ENCODE measurements around the gene RARA. TPM values are rescaled to one million over a fixed set of nuclear protein-coding genes. Genes with fewer than 3 reads are reported as not detected.

The RARA gene
- total RNA-seq, 6 experiments from 2014 or later: 17.7 to 41.9 (median 22.9) TPM

GRCh38 chr17:40327244-40327729 lies 18.3 kb downstream of the RARA start:
- H3K27me3 ChIP-seq: no peaks in the 10 kb centered on the region
- H3K36me3 ChIP-seq: no peaks in the 10 kb centered on the region
- intact Hi-C loops (cut with DNase I): no loop called here
- H3K27ac ChIP-seq: peak overlapping the region; percentile 78 to 87 (median 86)
- H3K4me3 ChIP-seq: peak overlapping the region in 2 of 3 donors; percentile 25 to 31
- TF ChIP-seq POLR2A (IDR thresholded peaks at IDR 0.05) (no peak), CTCF (IDR thresholded peaks at IDR 0.05) (no peak)
- no CpG with 5 or more reads among the region's 4 CpGs for WGBS (ENCODE audit: insufficient coverage, low coverage, low lambda C conversion rate, missing lambda C conversion rate)
- peak in 1 of 3 donors; percentile 13 for DNase-seq
- H3K4me1 ChIP-seq: peaks cover 5 to 90% (median 62%) of the 10 kb centered on the region in 4 donors
- no peaks in the 10 kb centered on the region for H3K9me3 ChIP-seq
- no peak for ATAC-seq

- intact Hi-C loops (cut with DNase I): no loop called here
- H3K36me3 ChIP-seq: no peaks in the 10 kb centered on the region
Measured at GRCh38 chr17:40327735-40328385, 18.9 kb downstream of the RARA start.

GRCh38 chr17:40328386-40328766 lies 19.4 kb downstream of the RARA start:
- no peak for DNase-seq
- WGBS (ENCODE audit: insufficient coverage, low coverage, low lambda C conversion rate, missing lambda C conversion rate): 76% methylated on average over 2 of the region's 2 CpGs
- Histone ChIP-seq H3K4me1 (peaks cover 5 to 91% (median 66%) of the 10 kb centered on the region in 4 donors), H3K4me3 (no peak overlapping the region), H3K27ac (peak overlapping the region in 1 of 3 donors; percentile 86), H3K36me3 (no peaks in the 10 kb centered on the region), H3K9me3 (no peaks in the 10 kb centered on the region), H3K27me3 (no peaks in the 10 kb centered on the region)
- no peak for ATAC-seq
- intact Hi-C loops (cut with DNase I): no loop called here
- no peak for TF ChIP-seq POLR2A (IDR thresholded peaks at IDR 0.05)

More at GRCh38 chr17:40327735-40328385, 18.9 kb downstream of the RARA start:
- Histone ChIP-seq H3K4me3 (peak overlapping the region in 1 of 3 donors; percentile 31), H3K4me1 (peaks cover 5 to 90% (median 65%) of the 10 kb centered on the region in 4 donors), H3K9me3 (no peaks in the 10 kb centered on the region), H3K27me3 (no peaks in the 10 kb centered on the region), H3K27ac (peak overlapping the region in 2 of 3 donors; percentile 86 to 87)
- peak in 1 of 3 donors; percentile 48 for DNase-seq
- WGBS (ENCODE audit: insufficient coverage, low coverage, low lambda C conversion rate, missing lambda C conversion rate): 0% methylated on average over 3 of the region's 3 CpGs
- no peak for TF ChIP-seq CTCF (IDR thresholded peaks at IDR 0.05)
- TF ChIP-seq POLR2A (IDR thresholded peaks at IDR 0.05): no peak
- ATAC-seq: no peak

GRCh38 chr17:40329839-40330794 lies 21.1 kb downstream of the RARA start:
- Histone ChIP-seq H3K4me1 (peaks cover 7 to 100% (median 72%) of the 10 kb centered on the region in 4 donors), H3K27me3 (no peaks in the 10 kb centered on the region), H3K36me3 (no peaks in the 10 kb centered on the region), H3K9me3 (no peaks in the 10 kb centered on the region), H3K4me3 (peak overlapping the region in 2 of 3 donors; percentile 0 to 19), H3K27ac (peak overlapping the region; percentile 34 to 79 (median 73))
- peak; percentile 89 to 92 (median 92) for DNase-seq
- intact Hi-C loops (cut with DNase I): no loop called here
- WGBS (ENCODE audit: insufficient coverage, low coverage, low lambda C conversion rate, missing lambda C conversion rate): 12% methylated on average over 8 of the region's 11 CpGs
- no peak for TF ChIP-seq POLR2A (IDR thresholded peaks at IDR 0.05)
- TF ChIP-seq CTCF (IDR thresholded peaks at IDR 0.05): no peak
- peak; percentile 2 to 23 (median 12) for ATAC-seq

Measured in right lobe of liver (tissue), 6 donors.